ENCODE measurements around the gene BRD4.

Gene BRD4

DNA sequence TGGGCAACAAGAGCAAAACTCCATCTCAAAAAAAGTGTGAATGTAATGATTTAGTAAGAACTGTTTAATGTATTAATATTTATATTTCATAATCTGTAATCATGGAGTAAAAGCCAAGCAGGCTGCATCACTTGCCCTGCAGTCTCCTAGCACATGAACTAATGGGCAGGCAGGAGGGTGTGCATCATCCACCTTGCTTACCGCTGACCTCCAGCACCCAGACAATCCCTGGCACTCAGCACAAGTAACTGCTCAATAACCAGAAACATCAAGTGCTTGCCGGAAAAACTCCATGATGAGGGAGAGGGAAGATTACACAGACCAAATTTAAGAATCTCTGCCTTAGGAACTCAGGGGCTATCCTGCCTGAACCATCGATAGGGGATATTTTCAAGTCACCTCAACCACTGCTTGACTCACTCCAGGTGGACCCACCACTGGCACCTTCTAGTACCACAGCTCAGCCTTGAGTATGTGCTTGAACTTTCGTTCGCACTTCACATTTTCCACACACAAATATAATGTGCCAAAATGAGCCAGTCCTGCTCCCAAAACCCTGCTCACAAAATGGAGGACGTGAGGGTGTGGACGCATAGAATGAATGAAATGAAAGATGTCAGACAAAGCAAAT, 18.6 kb downstream of the BRD4 start:
- DNase-seq (ENCODE audit: low read depth in 2 of 2) = no peak

DNA sequence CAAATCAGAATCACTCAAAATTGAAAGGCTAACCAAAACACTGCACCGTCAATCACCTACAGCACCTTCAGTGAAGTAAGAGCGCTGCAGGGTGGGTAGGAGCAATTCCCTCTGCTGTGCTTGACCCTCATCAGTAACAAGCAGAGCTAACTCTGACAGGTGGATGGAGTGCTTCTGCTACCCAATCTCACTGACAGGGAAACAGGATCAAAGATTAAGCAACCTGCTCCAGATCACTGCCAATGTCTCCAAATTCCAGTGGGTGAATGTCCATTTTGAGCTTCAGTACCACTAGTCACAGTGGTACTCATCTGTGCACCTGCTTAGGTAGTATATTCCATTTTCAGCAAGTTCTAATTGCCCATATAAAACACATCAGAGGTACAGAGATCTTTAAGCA, 25.2 kb downstream of the BRD4 start:
- DNase-seq (ENCODE audit: low read depth in 2 of 2) = no peak

- no peak for DNase-seq (ENCODE audit: low read depth in 2 of 2)
These were observed 26.6 kb downstream of the BRD4 start for GRCh38 chr19:15305582-15306334.

- no peak for DNase-seq (ENCODE audit: low read depth in 2 of 2)
These were observed 28.1 kb downstream of the BRD4 start for GRCh38 chr19:15304140-15304705.

- no peak for DNase-seq (ENCODE audit: low read depth in 2 of 2)
These were observed 29.1 kb downstream of the BRD4 start for GRCh38 chr19:15303105-15303780.

- no peak for DNase-seq (ENCODE audit: low read depth in 2 of 2)
These were observed 31.7 kb downstream of the BRD4 start for GRCh38 chr19:15300533-15301197.

DNA sequence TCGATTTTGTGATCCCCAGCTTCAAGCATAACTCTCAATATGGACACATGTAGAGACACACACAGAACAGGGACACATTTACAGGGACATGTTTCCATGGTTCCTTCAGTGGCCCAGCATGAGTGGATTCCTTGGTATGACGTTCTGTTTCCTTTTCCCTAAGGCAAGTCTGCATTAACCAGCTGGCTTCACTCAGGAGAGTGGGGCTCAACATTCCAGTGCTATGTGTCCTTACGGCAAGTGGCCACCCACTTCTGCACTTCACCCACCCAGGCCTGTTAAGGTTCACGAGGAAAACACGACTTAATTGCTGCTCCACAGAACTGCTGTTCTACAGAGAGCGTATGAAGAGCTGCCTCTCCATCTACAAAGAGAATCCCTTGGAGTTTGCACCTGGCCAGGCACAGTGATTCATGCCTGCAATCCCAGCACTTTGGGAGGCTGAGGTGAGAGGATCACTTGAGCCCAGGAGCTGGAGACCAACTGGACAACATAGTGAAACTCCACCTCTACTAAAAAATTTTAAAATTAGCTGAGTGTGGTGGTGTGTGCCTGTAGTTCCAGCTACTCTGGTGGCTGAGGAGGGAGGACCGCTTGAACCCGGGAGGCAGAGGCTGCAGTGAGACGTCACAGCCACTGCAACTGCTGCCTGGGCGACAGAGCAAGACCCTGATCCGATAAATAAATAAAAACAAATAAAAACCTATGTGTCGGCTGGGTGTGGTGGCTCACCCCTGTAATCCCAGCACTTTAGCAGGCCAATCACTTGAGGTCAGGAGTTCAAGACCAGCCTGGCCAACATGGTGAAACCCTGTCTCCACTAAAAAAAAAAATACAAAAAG, 32.5 kb downstream of the BRD4 start:
- DNase-seq (ENCODE audit: low read depth in 2 of 2) = no peak

- no peak for DNase-seq (ENCODE audit: low read depth in 2 of 2)
These were observed 33.3 kb downstream of the BRD4 start for GRCh38 chr19:15298847-15299567.

GRCh38 chr19:15297416-15298224, 34.7 kb downstream of the BRD4 start:
- no peak for DNase-seq (ENCODE audit: low read depth in 2 of 2)

- no peak for DNase-seq (ENCODE audit: low read depth in 2 of 2)
These were observed 35.4 kb downstream of the BRD4 start for GRCh38 chr19:15296841-15297415.

GRCh38 chr19:15296353-15296752, 36.0 kb downstream of the BRD4 start:
- DNase-seq (ENCODE audit: low read depth in 2 of 2) = no peak

GRCh38 chr19:15294561-15294990, 37.8 kb downstream of the BRD4 start:
- no peak for DNase-seq (ENCODE audit: low read depth in 2 of 2)

DNA sequence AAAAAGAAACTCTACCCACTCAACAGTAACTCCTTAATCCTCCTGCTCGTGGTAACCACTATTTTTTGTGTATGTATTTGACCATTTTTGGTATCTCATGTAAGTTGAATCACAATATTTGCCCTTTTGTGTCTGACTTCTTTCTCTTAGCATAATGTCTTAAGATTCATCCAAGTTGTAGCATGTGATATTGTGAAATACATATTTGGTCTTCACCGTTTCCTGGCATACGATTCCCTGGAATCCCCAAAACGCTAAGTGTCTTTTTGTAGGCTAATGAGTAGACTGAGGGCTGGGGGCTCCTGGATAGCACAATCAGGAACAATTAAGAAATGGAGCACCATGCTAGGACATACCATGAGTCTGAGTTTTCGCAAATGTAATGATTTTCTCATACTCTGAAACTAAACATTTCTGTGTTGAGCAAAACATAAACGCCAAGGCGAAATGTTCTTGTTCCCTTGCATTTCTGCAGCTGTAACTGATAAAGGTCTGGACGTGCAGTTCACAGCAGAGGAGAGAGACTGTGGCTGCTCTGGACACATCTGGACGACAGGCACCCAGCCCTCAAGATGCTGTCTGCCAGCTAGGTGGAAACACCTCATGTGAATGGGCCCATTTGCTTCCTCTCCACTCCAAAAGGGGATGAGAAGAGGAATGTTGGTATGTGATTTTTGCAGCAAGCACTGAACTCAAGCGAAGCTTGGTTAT, 38.4 kb downstream of the BRD4 start:
- no peak for DNase-seq (ENCODE audit: low read depth in 2 of 2)

- DNase-seq (ENCODE audit: low read depth in 2 of 2) = no peak
These were observed 39.3 kb downstream of the BRD4 start for GRCh38 chr19:15292847-15293582.

GRCh38 chr19:15292140-15292539, 40.2 kb downstream of the BRD4 start:
- DNase-seq (ENCODE audit: low read depth in 2 of 2) = no peak

DNA sequence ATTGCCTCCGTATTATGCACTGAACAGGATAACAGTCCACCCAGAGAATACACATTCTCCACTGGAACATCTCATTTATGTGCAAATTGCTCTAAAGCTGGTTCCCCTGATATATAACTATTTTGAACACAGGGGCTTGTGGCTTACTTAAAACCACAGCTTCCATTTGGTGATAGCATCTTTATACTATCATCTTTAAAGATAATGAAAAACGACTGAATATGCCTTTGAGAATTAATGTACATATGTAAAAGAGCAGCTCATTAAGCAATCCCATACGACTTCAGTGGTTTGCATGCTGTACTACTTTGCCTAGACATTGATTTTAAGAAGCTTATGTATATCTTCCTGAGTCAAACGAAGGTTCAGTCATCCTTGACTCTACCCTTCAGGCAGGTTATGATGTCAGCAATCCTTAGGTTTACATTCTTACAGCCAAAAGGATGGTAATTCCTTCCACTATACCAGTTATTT, 40.8 kb downstream of the BRD4 start:
- no peak for DNase-seq (ENCODE audit: low read depth in 2 of 2)

DNA sequence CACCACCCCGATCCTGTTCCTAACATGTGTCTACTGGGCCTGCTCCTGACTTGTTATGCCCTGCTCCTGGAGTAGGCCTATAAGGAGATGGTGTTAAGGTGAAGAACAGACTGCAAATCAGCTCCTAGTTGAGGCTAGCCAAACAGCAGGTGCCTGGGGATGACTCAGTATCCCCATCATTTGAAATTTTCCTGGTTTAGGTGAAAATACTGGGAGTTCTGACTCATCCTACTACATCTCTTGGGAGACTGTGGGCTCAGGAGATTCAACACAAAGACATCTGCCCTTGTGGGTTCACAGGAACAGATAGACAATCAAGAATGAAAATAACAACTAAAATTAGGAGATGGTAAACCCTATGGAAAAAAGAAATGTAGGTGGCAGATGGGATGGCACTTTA, 41.2 kb downstream of the BRD4 start:
- no peak for DNase-seq (ENCODE audit: low read depth in 2 of 2)

- DNase-seq (ENCODE audit: low read depth in 2 of 2) = no peak
These were observed 42.2 kb downstream of the BRD4 start for GRCh38 chr19:15290166-15290565.
